GM21390 (cell line): ENCODE data around the gene CNN1.
A peak's percentile ranks its signal among the peaks of the same experiment; 100 is the strongest.

Source experiments
- ATAC-seq: cut with Tn5 transposase; IDR thresholded peaks from one replicate; pipeline ENCODE4 v1.9.1; 2021; ENCODE audit not compliant: unreplicated experiment

The CNN1 gene

DNA sequence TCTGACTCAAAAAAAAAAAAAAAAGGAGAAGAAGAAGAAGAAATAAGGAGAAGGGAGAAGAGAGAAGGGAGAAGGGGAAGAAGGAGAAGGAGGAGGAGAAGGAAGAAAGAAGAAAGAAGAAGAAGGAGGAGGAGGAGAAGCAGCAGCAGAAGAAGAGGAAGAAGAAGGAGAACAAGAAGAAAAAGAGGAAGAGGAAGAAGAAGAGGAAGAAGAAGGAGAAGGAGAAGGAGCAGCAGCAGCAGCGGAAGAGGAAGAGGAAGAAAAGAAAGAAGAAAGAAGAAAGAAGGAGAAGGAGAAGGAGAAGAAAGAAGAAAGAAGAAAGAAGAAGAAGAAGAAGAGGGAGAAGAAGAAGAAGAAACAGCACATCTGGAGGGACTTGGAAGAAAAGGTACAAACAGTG is 4.1 kb upstream of the CNN1 start:
- ATAC-seq = no peak

DNA sequence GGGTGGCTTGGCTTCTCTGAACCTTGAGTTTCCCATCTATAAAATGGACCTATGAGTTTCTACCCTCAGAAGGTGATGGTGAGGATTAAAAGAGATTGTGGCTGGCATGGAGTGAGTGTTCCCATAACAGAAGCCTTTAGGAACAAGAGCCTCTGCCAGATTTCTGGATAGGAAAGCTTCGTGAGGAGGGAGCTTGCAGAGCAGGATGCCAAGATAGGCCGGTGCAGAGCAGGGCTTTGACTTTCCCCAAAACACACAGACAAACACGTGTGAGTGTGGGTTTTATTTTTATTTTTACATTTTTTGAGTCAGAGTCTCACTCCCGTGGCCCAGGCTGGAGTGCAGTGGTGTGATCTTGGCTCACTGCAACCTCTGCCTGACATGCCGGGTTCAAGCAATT is 3.7 kb upstream of the CNN1 start:
- no peak for ATAC-seq

DNA sequence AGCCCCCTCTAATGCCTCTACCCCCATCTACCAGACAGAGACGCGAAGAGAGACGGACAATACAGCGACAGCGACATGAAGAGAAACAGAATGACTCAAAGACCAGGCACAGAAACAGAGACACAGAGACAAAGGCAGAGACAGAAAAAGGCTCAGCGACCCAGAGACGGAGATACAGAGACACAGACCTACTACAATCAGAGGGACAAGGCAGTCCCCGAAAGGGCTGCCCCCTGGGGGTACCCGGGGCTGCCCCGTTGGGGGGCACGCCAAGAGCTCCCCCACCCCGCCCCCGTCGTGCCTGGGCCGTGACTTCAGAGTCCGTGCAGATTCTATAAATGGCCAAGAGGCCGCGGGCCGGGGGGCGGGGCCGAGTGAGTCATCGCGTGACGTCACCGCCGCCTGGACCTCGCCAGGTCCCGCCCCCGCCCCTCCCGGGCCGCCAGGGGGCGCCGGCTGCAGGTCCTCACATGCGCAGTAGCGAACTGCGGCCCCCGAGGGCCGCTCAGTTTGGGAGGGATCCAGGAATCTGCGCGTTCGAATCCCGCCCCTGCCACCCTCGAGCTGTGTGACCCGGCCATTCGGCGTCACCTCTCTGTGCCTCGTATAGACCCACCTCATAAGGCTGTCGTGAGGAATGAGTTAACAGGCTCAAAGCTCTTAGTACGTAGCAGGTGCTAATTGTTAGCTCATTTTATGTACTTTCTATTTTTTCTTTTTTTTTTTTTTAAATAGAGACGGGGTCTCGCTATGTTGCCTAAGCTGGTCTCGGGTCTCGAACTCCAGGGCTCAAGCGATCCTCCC is 2.7 kb upstream of the CNN1 start:
- peak; percentile 65 for ATAC-seq

DNA sequence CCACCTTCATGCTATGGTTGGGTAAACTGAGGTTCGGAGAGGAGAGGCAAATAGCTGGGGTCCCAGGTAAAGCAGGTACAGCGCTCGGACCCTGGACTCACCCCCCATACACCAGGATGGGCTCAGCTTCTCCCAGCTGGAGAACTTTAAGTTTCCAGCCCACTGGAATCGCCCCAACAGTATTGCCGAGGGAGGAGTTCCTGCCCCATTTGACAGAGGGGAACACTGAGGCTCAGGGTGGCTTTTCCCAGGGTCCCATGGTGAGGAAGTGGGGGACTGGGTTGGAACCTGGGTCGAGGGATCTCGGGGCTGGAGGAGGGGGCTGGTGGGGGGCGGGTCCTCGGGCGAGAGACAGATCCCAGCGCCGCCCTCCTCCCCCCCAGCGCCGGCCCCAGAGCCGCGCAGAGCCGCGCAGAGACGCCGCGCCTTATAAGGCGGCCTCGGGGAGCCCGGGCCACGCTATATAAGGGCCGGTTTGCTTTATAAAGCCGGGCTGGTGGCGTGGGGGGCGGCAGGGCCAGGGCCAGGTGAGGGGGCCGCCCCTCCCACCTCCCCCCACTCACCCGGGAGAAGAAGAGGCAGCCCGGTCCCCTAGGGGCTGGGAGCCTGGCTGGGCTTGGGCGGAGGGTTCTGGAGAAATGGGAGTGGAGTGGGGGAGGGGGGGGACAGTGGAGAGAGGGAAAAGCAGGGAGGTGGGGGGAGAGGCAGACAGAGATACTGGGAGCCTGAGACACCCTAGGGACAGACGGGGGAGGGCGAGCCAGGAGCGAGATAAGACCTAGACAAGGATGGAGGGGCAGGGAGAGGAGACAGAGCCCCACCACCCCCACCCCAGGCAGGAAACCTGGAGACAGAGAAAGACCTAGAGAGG is 1.1 kb downstream of the CNN1 start:
- ATAC-seq = no peak

DNA sequence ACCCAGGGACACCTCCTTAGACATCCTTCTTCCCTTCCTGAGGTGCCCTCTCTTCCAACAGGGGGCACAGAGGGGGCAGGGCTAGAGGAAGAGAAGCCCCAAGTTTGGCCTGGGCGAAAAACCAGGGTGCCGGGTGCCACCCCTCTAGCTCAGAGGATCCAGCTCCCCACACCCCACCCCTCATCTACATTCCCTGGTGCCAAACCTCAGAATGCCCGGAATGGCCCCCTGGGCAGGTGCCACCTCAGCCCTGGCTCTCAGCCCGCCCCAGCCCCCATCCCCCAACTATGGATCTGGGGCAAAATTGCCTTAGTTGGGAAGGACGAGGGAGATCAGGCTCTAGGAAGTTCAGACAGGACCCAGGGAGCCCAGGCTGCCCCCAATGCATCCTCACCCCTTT is 2.0 kb downstream of the CNN1 start:
- ATAC-seq = no peak

DNA sequence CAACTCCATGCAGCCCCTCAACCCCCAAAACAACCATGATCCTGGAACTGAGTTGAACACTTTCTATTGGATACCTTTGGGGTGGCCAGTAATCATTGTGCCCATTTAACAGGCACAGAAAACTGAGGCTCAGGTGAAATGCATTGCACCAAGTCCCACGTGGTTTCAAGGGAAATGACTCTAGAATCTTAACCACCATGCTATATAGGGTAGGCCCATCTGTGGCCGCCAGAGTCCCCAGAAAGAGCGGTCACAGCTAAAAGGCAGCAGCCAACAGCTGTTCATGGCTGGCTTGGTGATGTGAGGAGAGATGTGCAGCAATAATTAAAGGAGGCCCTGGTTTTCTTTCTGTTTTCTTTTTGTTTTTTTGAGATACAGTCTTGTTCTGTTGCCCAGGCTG is 2.6 kb downstream of the CNN1 start:
- no peak for ATAC-seq

DNA sequence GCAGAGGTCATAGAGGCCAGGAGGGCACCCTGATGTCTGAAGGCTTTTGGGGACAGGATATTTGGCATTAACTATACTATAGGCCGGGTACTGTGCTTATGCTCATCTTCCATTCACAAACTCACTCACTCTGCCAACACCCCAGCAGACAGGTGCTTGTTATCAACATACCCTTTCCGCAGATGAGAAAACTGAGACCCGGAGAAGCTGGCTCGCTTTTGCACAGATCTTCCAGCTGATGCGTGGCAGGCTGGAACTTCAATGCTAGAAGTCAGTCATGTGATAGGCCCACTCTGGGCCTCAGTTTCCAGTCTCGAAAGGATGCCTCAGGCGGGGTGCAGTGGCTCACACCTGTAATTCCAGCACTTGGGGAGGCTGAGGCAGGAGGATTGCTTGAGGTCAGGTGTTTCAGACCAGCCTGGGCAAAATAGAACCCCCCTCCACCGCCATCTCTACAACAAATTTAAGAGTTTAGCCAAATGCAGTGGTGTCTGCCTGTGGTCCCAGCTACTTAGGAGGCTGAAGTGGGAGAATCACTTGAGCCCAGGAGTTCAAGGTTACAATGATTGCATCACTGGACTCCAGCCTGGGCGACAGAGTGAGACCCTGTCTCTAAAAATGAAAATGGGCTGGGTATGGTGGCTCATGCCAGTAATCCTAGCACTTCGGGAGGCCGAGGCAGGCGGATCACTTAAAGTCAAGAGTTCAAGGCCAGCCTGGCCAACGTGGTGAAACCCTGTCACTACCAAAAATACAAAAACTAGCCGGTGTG is 9.5 kb downstream of the CNN1 start:
- no peak for ATAC-seq

DNA sequence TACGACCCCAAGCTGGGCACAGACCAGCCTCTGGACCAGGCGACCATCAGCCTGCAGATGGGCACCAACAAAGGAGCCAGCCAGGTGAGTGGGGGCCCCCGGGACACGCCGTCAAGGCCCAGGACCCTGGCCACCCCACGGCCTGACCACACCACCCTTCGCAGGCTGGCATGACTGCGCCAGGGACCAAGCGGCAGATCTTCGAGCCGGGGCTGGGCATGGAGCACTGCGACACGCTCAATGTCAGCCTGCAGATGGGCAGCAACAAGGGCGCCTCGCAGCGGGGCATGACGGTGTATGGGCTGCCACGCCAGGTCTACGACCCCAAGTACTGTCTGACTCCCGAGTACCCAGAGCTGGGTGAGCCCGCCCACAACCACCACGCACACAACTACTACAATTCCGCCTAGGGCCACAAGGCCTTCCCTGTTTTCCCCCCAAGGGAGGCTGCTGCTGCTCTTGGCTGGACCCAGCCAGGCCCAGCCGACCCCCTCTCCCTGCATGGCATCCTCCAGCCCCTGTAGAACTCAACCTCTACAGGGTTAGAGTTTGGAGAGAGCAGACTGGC is 10.8 kb downstream of the CNN1 start:
- ATAC-seq = no peak

DNA sequence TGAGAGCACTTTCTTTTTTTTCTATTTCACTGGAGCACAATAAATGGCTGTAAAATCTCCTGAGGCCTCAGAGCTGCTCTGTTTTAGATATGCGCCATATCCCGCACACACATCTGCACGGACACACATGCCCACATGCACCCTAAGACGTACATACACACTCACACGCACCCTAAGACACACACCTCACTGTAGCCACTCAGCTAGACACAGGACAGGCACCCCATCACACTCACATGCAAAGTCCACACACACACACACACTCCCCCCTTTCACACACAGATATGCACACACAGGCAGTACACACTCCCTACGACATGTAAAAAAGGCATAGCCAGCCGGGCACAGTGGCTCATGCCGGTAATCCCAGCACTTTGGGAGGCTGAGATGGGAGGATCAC is 11.6 kb downstream of the CNN1 start:
- ATAC-seq = no peak

DNA sequence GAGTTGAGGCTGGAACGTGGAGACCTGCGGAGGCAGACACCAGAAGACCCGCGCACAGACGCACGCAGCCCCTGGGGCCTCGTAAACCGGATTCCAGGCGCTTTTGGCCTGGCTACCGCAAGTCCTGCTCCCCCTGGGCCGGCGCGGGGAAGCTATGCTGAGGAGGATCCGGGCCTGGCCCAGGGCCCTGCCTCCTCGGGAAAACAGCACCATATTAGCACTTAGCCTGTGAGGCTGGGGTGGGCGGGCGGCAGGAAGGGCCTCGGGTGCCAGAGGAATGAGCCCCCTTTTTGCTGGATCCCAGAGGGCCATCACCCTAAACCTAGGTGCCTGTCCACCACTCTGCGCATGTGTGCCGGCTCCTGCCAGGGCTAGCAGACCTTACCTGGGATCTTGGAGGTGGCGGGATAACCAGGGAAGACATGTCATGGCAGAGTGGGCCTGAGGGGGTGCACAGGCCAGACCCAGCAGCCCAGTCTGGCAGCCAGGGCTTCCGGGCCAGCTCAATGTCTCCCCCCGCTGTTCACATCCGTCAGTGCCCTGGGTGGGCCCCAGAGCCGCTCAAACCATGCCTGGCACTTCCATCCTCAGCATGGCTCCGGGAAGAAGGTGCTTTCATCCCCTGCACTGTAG is 13.1 kb downstream of the CNN1 start:
- no peak for ATAC-seq

DNA sequence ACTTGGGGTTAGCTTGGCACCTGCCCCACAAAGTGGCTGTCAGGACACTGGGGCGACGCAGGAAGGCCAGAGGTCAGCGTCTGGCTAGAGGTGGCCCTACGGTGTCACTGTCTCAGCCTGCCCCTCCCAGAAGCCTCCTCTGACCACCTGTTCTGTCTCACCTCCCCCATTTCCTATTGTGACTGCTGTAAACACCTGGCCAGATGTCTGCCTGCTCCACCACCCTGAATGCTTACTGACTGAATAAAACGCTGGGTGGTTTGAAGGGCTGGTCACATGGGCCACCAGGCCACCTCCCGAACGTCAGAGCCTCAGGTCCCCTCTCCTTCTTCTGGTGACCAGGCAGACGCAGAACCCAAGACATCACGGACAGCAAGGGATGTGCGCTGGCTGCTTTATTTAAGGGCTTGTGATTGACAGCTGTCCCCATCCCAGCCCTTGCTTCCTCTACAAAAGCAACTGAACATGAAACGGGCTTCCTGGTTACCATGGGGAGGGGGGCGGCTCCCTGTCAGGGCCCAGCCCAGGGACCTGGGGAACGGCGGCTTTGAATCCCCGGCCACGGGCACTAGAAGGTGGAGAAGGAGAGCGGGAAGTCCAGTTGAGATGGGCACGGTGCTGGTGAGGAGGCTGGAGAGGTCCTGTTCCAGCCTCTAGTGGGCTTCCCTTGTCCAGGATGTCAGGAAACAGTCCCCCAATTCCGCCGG is 14.2 kb downstream of the CNN1 start:
- ATAC-seq = no peak

DNA sequence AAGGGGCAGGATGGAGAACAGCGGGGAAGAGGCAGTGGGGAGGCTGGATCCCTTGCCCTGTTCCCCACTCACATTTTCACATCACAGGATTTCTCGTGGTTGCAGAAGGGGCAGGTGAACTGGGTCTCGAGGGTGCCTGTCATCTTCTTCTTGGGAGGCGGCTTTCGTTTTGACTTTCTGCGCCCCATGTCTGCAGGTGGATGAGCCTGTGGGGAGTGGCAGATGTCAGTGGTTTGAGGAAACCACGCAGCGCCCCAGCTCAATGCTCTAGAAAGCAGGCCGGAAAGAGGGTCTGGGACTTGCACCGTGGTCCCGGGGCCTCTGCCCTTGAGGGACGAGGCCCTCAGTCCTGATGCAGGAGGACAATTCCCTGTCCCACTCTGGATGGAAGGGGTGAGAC is 15.5 kb downstream of the CNN1 start:
- no peak for ATAC-seq

DNA sequence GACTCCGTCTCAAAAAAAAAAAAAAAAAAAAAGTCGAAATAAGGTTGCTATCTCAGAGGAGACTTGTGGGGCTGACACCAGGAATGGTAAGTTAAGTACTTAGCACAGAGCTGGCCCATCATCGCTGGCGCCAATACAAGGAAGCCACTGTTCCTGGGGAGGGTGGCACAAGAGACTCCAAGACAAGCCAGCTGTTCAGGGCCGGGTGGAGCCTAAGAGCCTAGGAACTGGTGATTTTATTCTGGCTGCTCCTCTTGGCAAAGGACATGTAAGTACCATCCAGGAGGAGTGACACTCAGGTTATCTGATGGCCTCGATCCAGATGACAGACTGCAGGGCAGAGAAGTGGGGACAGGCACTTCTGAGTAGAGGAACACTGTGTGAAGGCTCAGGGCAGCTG is 16.6 kb downstream of the CNN1 start:
- ATAC-seq = no peak

DNA sequence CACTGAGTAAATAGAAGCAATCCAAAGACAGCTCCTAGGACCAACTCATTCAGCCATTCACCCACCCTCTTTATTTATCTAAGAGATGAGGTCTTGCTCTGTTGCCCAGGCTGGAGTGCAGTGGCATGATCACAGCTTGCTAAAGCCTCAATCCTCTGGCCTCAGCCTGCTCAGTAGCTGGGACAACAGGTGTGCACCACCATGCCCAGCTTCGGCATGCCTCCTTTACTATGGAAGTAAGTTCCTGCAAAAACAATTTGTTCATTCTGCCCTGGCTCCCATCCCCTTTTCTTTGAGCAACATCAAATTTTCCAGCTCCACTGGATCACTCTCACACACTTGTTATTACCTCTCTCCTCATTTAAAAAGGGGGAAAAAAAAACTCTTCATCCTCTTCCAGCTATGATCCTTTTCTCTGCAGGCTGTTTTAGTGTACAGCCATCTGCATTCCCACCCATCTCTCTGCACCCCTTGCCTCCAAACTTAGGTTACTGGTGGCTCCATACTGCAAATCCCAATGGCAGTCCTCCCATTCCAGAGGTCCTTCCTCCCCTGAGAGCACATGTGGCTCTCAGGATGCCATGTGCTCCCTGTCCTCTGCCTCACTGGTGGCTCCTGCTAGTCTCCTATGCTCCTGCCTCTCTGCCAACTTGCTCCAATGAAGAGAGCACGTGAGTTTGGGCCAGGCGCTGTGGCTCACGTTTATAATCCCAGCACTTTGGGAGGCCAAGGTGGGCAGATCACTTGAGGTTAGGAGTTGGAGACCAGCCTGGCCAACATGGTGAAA is 18.2 kb downstream of the CNN1 start:
- no peak for ATAC-seq

DNA sequence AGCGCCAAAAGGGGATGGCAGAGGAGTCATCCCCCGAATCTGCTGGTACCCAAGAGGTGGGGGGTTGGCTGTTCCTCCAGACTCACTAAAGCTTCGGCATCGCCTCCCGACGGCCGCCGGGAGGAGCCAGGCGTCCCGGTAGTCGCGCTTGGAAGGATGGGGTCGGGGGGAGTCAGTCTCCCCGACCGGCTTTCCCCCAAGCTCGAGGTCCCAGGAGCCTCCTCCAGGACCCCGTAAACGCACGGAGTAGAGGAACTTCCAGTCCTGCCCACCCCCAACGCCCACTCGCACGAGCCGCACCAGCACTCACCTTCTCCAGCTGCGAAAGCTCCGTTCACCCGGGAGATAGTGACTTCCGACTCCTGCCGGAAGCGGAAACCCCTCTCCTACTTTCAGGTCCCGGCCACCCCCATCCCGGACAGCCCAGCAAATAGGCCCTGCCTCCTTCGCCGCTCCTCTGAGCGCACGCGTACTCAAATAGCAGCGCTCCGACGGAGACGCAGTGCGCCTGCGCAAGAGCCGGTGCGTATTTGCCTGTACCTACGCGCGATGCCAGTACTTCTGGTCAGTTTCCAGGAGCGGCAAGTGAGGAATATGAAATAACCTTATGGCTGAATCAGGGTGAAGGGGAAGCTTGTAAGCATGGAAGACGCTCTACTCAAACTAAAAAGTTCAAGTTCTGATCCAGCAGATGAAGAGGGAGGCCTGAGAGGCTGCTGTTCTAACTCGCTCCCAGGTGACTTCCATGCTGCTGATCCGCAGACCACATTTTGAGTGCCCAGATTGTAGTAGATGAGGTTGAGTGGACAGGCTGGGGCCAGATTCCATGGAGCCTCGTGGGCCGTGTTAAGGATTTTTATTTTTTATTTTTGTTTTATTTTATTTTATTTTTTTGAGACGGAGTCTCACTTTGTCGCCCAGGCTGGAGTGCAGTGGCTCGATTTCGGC is 20.5 kb downstream of the CNN1 start, which contains the start of gene ELOF1:
TSS of gene ELOF1 (minus strand) at position 350 of the 948 bp plus-strand sequence. CDS start 4,883 bp downstream, outside the sequence.
- peak; percentile 67 for ATAC-seq

DNA sequence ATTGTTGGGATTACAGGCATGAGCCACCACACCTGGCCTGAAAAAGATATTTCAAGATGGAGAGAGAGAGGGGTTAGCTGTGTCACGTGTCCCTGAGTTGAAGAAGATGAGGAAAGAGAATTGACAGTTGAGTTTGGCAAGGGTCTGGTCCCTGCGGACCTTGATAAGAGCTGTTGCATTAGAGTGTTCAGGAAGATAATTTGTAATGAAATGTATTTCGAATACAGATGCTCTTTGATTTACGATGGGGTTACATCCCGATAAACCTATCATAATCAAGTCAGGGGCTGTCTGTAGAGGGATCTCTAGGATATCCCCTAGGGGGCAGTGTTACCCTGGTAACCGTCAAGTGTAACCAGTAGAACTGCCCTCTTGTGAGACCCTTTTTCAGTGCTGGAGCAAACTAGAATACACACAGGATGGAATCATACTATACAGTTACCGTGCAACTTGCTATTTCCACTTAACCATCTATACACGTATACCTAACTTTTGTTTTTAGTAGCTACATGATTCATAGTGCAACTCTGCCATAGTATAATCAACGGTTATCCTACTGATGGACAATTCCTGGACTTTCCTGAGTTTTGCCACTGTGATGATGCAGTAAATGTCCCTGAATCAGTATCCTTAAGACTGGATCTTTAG is 21.9 kb downstream of the CNN1 start:
- no peak for ATAC-seq

DNA sequence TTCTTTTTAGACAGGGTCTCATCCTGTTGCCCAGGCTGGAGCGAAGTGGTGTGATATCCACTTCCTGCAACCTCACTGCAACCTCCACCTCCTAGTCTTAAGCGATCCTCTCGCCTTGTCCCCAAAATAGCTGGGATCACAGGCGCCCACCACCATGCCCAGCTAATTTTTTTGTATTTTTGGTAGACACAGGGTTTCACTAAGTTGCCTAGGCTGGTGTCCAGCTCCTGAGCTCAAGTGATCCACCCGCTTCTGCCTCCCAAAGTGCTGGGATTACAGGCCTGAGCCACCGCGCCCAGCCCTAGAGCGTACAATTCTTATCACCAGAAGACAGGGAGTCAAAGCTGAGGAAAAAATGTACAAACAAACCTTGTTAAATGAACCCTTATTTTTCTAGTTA is 24.9 kb downstream of the CNN1 start:
- ATAC-seq = no peak
